Ishikawa (cell line): ENCODE results near the gene RBM15.

Source experiments
- CEBPB ChIP-seq: IDR thresholded peaks from 2 replicates; pipeline ENCODE4 v1.6.1; 2012
- CREB1 ChIP-seq: IDR thresholded peaks from 2 replicates; pipeline ENCODE4 v1.6.1; 2012; ENCODE audit warnings: low read depth
- EGR1 ChIP-seq: IDR thresholded peaks from 2 replicates; pipeline ENCODE4 v1.6.1; 2012
- EP300 ChIP-seq: IDR thresholded peaks from 2 replicates; pipeline ENCODE4 v1.6.1; 2012; ENCODE audit warnings: borderline replicate concordance
- FOXM1 ChIP-seq: IDR thresholded peaks from 2 replicates; pipeline ENCODE4 v1.6.1; 2012; ENCODE audit warnings: low read depth, borderline replicate concordance
- NFIC ChIP-seq: IDR thresholded peaks from 2 replicates; pipeline ENCODE4 v1.6.1; 2012
- RAD21 ChIP-seq: IDR thresholded peaks from 2 replicates; pipeline ENCODE4 v1.6.1; 2012; ENCODE audit warnings: low read depth
- TAF1 ChIP-seq: IDR thresholded peaks from 2 replicates; pipeline ENCODE4 v1.6.1; 2012; ENCODE audit warnings: low read depth, mild to moderate bottlenecking
- TCF12 ChIP-seq: IDR thresholded peaks from 2 replicates; pipeline ENCODE4 v1.6.1; 2012; ENCODE audit warnings: low read depth
- TEAD4 ChIP-seq: IDR thresholded peaks from 2 replicates; pipeline ENCODE4 v1.6.1; 2012
- YY1 ChIP-seq: IDR thresholded peaks from 2 replicates; pipeline ENCODE4 v1.6.1; 2012; ENCODE audit warnings: low read depth
- ZBTB7A ChIP-seq: IDR thresholded peaks from 2 replicates; pipeline ENCODE4 v1.6.1; 2012; ENCODE audit warnings: low read depth
- TF ChIP-seq, protein P1 (sequence below): IDR thresholded peaks from 2 replicates; pipeline ENCODE4 v1.6.1; 2012
- TF ChIP-seq, protein P2 (sequence below): IDR thresholded peaks from 2 replicates; pipeline ENCODE4 v1.6.1; 2012; ENCODE audit warnings: low read depth, mild to moderate bottlenecking
- TF ChIP-seq, protein P3 (sequence below): IDR thresholded peaks from 2 replicates; pipeline ENCODE4 v1.6.1; 2012

Gene RBM15

DNA sequence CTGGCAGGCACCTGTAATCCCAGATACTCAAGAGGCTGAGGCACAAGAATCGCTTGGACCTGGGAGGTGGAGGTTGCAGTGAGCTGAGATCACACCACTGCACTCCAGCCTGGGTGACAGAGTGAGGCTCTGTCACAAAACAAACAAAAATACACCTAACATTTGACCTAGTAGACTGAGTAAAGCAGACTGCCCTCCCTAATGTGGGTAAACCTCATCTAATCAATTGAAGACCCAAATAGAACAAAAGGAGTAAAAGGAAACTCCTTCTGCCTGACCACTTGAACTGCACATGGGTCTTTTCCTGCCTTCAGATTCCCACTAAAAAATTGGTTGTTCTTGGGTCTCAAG lies 19.0 kb upstream of the RBM15 start:
- TF ChIP-seq TCF12 (no peak), CEBPB (no peak), ZBTB7A (no peak), CREB1 (no peak), NFIC (no peak), YY1 (no peak)
- TF ChIP-seq, protein P1, sequence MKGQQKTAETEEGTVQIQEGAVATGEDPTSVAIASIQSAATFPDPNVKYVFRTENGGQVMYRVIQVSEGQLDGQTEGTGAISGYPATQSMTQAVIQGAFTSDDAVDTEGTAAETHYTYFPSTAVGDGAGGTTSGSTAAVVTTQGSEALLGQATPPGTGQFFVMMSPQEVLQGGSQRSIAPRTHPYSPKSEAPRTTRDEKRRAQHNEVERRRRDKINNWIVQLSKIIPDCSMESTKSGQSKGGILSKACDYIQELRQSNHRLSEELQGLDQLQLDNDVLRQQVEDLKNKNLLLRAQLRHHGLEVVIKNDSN, result no peak

DNA sequence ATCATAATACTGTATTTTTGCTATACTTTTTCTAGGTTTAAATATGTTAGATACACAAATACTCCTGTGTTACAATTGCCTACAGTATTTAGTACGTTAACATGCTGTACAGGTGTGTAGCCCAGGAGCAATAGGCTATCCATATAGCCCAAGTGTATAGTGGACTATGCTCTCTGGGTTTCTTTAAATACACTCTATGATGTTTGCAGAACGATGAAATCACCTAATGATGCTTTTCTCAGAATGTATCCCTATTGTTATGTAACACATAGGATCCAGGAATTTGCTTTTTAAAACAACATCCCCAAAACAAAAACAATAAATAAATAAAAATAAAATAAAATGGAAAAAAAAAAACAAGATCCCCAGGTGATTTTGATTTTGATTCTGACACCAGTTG lies 18.1 kb upstream of the RBM15 start:
- TF ChIP-seq, protein P2, sequence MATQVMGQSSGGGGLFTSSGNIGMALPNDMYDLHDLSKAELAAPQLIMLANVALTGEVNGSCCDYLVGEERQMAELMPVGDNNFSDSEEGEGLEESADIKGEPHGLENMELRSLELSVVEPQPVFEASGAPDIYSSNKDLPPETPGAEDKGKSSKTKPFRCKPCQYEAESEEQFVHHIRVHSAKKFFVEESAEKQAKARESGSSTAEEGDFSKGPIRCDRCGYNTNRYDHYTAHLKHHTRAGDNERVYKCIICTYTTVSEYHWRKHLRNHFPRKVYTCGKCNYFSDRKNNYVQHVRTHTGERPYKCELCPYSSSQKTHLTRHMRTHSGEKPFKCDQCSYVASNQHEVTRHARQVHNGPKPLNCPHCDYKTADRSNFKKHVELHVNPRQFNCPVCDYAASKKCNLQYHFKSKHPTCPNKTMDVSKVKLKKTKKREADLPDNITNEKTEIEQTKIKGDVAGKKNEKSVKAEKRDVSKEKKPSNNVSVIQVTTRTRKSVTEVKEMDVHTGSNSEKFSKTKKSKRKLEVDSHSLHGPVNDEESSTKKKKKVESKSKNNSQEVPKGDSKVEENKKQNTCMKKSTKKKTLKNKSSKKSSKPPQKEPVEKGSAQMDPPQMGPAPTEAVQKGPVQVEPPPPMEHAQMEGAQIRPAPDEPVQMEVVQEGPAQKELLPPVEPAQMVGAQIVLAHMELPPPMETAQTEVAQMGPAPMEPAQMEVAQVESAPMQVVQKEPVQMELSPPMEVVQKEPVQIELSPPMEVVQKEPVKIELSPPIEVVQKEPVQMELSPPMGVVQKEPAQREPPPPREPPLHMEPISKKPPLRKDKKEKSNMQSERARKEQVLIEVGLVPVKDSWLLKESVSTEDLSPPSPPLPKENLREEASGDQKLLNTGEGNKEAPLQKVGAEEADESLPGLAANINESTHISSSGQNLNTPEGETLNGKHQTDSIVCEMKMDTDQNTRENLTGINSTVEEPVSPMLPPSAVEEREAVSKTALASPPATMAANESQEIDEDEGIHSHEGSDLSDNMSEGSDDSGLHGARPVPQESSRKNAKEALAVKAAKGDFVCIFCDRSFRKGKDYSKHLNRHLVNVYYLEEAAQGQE, result no peak
- TF ChIP-seq TCF12 (no peak), EP300 (no peak), CEBPB (no peak), EGR1 (no peak), YY1 (no peak), TEAD4 (no peak), CREB1 (no peak), ZBTB7A (no peak), TAF1 (no peak), FOXM1 (no peak), NFIC (no peak), RAD21 (no peak)
- TF ChIP-seq, protein P1, result no peak
- TF ChIP-seq, protein P3, sequence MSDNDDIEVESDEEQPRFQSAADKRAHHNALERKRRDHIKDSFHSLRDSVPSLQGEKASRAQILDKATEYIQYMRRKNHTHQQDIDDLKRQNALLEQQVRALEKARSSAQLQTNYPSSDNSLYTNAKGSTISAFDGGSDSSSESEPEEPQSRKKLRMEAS, result no peak

DNA sequence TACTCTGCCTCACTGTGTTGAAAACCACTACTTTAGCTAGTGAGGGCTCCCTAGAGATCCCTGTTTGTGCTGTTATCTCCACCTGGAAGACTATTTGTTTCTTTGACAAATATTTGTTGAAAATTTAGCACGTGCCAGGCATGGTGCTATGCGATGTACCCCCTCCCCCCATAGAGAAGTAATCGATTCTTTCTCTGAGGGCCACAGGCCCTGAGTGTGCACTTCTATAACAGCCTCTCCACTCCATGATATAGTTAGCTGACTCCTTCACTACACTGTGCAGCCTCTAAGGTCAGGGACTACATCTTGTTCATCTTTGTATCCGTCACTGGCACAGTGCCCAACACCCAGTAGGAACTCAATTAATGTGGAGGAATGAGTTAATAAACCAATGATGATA lies 17.3 kb upstream of the RBM15 start:
- TF ChIP-seq TEAD4, result no peak
- TF ChIP-seq FOXM1, result no peak
- TF ChIP-seq, protein P2, result no peak
- TF ChIP-seq, protein P3, result no peak
- TF ChIP-seq NFIC, result no peak
- no peak for TF ChIP-seq TAF1
- no peak for TF ChIP-seq TCF12
- no peak for TF ChIP-seq YY1
- TF ChIP-seq RAD21, result no peak
- no peak for TF ChIP-seq EGR1
- no peak for TF ChIP-seq EP300
- TF ChIP-seq, protein P1, result no peak
- no peak for TF ChIP-seq CEBPB
- TF ChIP-seq ZBTB7A, result no peak
- no peak for TF ChIP-seq CREB1

DNA sequence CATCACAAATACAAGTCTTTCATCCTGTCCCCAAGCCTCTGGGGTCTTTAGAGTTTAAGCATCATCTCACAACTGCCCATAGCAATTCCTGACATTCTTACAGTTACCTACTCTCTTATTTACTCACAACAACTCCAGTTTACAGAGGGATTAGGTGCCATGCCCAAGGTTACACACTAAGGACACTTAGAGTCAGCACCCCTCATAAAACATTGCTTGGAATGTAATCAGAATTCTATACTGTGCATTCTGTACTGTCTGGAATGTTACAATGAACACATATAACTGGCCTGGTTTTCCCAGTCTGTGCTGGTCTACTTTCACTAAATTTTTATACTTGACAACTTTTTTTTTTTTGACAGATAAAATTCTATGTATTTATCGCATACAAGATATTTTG lies 14.5 kb upstream of the RBM15 start:
- TF ChIP-seq TEAD4, result no peak
- TF ChIP-seq ZBTB7A, result no peak
- no peak for TF ChIP-seq TCF12
- TF ChIP-seq EGR1, result no peak
- no peak for TF ChIP-seq RAD21
- no peak for TF ChIP-seq NFIC

DNA sequence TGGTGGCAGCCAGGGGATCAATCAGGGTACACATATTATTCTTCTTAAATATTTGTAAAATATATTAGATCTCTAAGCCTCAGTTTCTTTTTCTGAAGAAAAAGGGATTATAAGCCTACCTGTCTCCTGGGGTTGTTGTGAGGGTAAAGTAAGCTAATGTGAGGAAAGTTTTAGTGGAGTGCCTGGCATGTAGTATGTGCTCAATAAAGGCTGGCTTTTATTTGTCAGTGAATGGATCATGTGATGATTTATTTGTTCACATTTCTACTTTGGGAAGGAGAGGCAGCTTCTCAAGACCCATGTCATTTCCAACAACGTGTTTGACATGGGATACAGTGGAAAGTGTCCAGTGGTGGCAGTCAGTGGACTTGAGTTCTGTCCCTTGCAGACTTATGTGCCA lies 12.4 kb upstream of the RBM15 start:
- TF ChIP-seq NFIC (no peak), EP300 (no peak), CEBPB (no peak), YY1 (no peak), TCF12 (no peak), EGR1 (no peak), TEAD4 (no peak), FOXM1 (no peak)
- TF ChIP-seq, protein P3, result no peak

DNA sequence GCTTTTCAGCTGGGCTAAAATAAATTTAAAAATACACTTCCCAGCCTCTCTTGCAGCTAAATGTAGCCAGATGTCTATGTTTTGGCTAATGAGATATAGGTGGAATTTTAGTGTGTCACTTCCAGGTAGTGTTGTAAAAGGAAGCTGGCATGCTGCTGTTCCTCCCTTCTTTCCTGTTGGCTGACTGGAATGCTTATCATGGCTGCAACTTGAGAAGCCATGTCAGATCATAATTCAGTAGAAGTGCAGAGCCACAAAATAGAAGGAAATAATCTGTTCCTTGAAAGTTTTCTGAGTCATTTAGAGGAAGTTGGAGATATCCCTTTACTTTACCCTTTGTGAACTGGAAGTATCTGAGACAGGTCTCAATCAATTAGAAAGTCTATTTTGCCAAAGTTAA lies 10.9 kb upstream of the RBM15 start:
- TF ChIP-seq, protein P2, result no peak
- TF ChIP-seq, protein P3, result no peak
- TF ChIP-seq, protein P1, result no peak
- TF ChIP-seq RAD21, result no peak
- no peak for TF ChIP-seq EP300
- no peak for TF ChIP-seq NFIC
- TF ChIP-seq CREB1, result no peak
- no peak for TF ChIP-seq FOXM1
- TF ChIP-seq CEBPB, result no peak
- no peak for TF ChIP-seq TAF1
- TF ChIP-seq TCF12, result no peak
- no peak for TF ChIP-seq EGR1
- TF ChIP-seq ZBTB7A, result no peak
- no peak for TF ChIP-seq YY1
- TF ChIP-seq TEAD4, result no peak
